Kidney (tissue), 14 donors: ENCODE measurements around the gene FADS2. TPM values are rescaled to one million over a fixed set of nuclear protein-coding genes. Genes with fewer than 3 reads are reported as not detected.

Experiments used
- DNase-seq, 5 donors: peaks; one replicate each; pipeline ENCODE4 v3.0.0-alpha.2; 2013 to 2020
- FAIRE-seq: peaks from 2 replicates; lab custom pipeline; 2012; peaks lifted over from hg19 to GRCh38; lab: Jason Lieb, UNC
- H3K27ac ChIP-seq, 2 donors: one replicate each; pipeline ENCODE4 v1.7.0; 2013; ENCODE audit warnings: low read depth in 2 of 2, low read length in 2 of 2, inconsistent platforms in 1 of 2
- H3K27me3 ChIP-seq: one replicate; pipeline ENCODE4 v1.7.1; 2013; ENCODE audit warnings: low read length, inconsistent platforms; ENCODE audit not compliant: control insufficient read depth, insufficient read depth
- H3K36me3 ChIP-seq, 3 donors: one replicate each; pipeline versions ENCODE4 v1.7.0 to v1.7.1; 2013; ENCODE audit warnings: low read length in 3 of 3, control low read depth in 1 of 3, inconsistent platforms in 1 of 3; ENCODE audit not compliant: insufficient read depth in 3 of 3, control insufficient read depth in 2 of 3
- H3K4me1 ChIP-seq, 3 donors: one replicate each; pipeline versions ENCODE4 v1.7.0 to v1.7.1; 2013; ENCODE audit warnings: low read length in 3 of 3, inconsistent platforms in 1 of 3, low read depth in 1 of 3; ENCODE audit not compliant: control insufficient read depth in 2 of 3, insufficient read depth in 2 of 3
- H3K4me3 ChIP-seq, 3 donors: one replicate each; pipeline versions ENCODE4 v1.7.0 to v1.8.1; 2013; ENCODE audit warnings: low read length in 3 of 3, control low read depth in 1 of 3, inconsistent platforms in 1 of 3
- H3K9ac ChIP-seq, 3 donors: one replicate each; pipeline versions ENCODE4 v1.7.0 to v1.7.1; 2013; ENCODE audit warnings: low read length in 3 of 3, control low read depth in 1 of 3, inconsistent platforms in 1 of 3
- H3K9me3 ChIP-seq, 3 donors: one replicate each; pipeline versions ENCODE4 v1.7.0 to v1.7.1; 2013; ENCODE audit warnings: low read length in 3 of 3, control low read depth in 1 of 3, inconsistent platforms in 1 of 3; ENCODE audit not compliant: control insufficient read depth in 2 of 3, insufficient read depth in 1 of 3
- intact Hi-C: fragments of 100-400 bp; cut with DNase I; formaldehyde crosslinking; loops from one replicate; pipeline ENCODE4 v1.11.1; 2022
- polyA plus RNA-seq: library from polyadenylated mRNA; stranded (reverse); fragments of 350-450 nt; fragmentation: Illumina TruSeq; extraction: RNeasy Lipid Tissue Mini Kit (QIAGEN cat#74804); gene quantifications from one replicate; pipeline ENCODE4 v1.2.3, GENCODE V29; 2014; ENCODE audit warnings: low read depth, low replicate concordance; ENCODE audit not compliant: insufficient read depth
- total RNA-seq: library from RNA; stranded (reverse); fragmentation: NEBNext Ultra II Directional; extraction: Animal tissue kit (Norgen Biotek cat#: 25700); gene quantifications from one replicate; pipeline ENCODE4 v1.2.1, GENCODE V29; 2021
- TF ChIP-seq, protein P1 (sequence below): IDR thresholded peaks from 3 replicates; pipeline ENCODE4 v1.5.1; 2012; ENCODE audit warnings: mild to moderate bottlenecking, moderate library complexity, borderline replicate concordance; ENCODE audit not compliant: insufficient read depth; ENCODE audit errors: extremely low read depth
- donor health status: control.
- donor health status: control.
- donor health status: control.
- donor health status: control.
- donor health status: control.
- donor health status: DM: yes; HTN: yes; CAD: no.
- donor health status: Normal renal cell carcinoma (clear cell type).

FADS2 gene
- total and polyA plus RNA-seq, 2 donors from 2014 or later, result 9.8 to 49.2 TPM

DNA sequence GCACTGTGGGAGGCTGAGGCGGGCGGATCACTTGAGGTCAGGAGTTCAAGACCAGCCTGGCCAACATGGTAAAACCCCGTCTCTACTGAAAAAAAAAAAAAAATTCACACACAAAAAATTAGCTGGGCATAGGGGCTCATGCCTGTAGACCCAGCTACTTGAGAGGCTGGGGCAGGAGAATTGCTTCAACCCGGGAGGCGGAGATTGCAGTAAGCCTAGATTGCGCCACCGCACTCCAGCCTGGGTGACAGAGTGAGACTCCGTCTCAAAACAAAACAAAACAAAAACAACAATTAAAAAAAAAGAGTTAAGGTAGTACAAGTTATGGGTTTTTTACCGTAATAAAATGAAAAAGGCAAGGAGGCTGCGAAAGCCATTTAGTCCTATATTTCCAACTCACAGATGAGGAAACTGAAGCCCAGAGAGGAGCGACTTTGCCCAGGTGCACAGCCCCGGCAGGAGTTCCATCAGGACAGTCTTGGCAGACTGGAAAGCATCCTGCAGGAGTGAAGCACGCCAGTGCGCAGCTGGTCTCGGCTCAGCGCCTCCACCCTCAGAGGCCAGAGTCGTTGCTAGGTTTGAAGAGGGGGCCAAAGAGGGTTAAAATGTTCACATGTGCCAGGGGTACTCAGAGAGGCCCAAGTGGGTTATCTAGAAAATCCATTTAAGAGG, 67.1 kb downstream of the FADS2 start:
- Histone ChIP-seq H3K4me3 (no peak overlapping the region), H3K36me3 (peaks cover 0 to 8% (median 0%) of the 10 kb centered on the region in 3 donors), H3K9ac (no peak overlapping the region), H3K9me3 (no peaks in the 10 kb centered on the region), H3K27ac (no peak overlapping the region), H3K4me1 (peaks cover 0 to 9% (median 8%) of the 10 kb centered on the region in 3 donors), H3K27me3 (no peaks in the 10 kb centered on the region)
- intact Hi-C loops, result loop anchor here (5.0 kb wide), 1 partner anchor 187 kb away; no protein-coding TSS in a partner anchor
- FAIRE-seq, result no peak
- TF ChIP-seq, protein P1, sequence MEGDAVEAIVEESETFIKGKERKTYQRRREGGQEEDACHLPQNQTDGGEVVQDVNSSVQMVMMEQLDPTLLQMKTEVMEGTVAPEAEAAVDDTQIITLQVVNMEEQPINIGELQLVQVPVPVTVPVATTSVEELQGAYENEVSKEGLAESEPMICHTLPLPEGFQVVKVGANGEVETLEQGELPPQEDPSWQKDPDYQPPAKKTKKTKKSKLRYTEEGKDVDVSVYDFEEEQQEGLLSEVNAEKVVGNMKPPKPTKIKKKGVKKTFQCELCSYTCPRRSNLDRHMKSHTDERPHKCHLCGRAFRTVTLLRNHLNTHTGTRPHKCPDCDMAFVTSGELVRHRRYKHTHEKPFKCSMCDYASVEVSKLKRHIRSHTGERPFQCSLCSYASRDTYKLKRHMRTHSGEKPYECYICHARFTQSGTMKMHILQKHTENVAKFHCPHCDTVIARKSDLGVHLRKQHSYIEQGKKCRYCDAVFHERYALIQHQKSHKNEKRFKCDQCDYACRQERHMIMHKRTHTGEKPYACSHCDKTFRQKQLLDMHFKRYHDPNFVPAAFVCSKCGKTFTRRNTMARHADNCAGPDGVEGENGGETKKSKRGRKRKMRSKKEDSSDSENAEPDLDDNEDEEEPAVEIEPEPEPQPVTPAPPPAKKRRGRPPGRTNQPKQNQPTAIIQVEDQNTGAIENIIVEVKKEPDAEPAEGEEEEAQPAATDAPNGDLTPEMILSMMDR, result no peak
- no peak for DNase-seq

DNA sequence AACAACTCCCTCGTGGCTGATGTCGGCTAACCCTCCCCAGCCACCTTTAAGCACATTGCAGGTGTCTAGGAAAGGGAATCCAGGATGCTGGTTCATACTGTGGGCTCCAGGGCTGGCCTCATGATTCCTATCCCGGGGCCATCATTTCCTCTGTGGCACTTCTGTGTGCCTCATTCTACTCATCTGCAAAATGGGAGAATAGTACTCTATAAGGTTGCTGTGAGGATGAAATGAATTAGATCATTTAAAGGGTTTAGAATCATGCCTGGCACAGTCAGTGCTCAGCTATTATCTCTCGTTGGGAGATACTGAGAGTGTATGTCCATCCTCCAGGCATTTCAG, 67.6 kb downstream of the FADS2 start:
- Histone ChIP-seq H3K4me3 (no peak overlapping the region), H3K27ac (no peak overlapping the region), H3K27me3 (no peaks in the 10 kb centered on the region), H3K36me3 (peaks cover 0 to 8% (median 0%) of the 10 kb centered on the region in 3 donors), H3K9me3 (no peaks in the 10 kb centered on the region), H3K9ac (no peak overlapping the region), H3K4me1 (peaks cover 0 to 4% (median 3%) of the 10 kb centered on the region in 3 donors)
- TF ChIP-seq, protein P1, result no peak
- intact Hi-C loops, result loop anchor here (5.0 kb wide), 1 partner anchor 187 kb away; no protein-coding TSS in a partner anchor
- FAIRE-seq, result no peak
- DNase-seq, result no peak

DNA sequence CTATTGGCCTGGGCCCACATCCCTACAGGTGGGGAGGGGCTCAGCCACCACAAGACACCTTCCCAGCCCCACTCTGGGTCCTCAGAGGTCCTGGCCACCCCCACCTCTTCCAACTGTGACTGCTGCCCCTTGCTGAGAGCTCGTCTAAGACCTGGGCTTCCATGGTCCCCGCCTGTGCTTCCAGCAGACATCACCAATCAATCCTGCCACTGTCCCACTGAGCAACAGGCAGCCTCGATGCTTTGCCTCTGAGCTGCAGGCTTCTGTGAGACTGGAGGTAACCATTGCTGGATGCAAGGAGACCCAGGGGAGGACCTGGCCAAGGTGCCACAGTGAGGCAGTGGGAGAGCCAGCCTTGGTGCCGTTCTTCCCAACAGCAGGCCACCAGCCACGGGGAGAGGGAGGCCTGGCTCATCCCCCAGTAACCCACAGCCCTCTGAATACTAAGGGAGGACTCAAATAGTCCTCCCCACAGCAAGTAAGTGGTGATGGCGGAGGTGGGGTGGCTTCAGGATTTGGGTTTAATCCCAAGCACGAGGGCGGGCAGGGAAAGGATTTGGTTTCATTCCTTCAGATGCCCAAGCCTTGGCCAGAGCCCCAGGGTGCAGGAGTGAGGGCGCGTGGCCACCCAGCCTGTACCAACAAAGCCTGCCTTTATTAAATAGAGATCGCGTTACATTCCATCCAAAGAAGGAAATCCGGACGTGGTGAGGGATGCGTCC, 68.7 kb downstream of the FADS2 start:
- no peak for DNase-seq
- peaks cover 0 to 3% (median 0%) of the 10 kb centered on the region in 3 donors for H3K4me1 ChIP-seq
- H3K4me3 ChIP-seq, result no peak overlapping the region
- no peaks in the 10 kb centered on the region for H3K27me3 ChIP-seq
- H3K9me3 ChIP-seq, result no peaks in the 10 kb centered on the region
- H3K36me3 ChIP-seq, result peaks cover 0 to 8% (median 0%) of the 10 kb centered on the region in 3 donors
- FAIRE-seq, result no peak
- no peak overlapping the region for H3K27ac ChIP-seq
- TF ChIP-seq, protein P1, result no peak
- intact Hi-C loops, result loop anchor here (5.0 kb wide), 1 partner anchor 185 kb away; no protein-coding TSS in a partner anchor
- H3K9ac ChIP-seq, result no peak overlapping the region
